Astrocyte (in vitro differentiated cells and primary cell): ENCODE results near the gene XXYLT1. TPM values are rescaled to one million over a fixed set of nuclear protein-coding genes. Genes with fewer than 3 reads are reported as not detected.

ENCODE experiments used
- DNase-seq: peaks from one replicate; pipeline ENCODE4 v3.0.0-alpha.2; 2010; ENCODE audit warnings: low read depth
- FAIRE-seq: peaks from 2 replicates; lab custom pipeline; 2011; peaks lifted over from hg19 to GRCh38; lab: Jason Lieb, UNC
- H2AFZ ChIP-seq: 2 replicates; pipeline ENCODE4 v1.6.0; 2012; ENCODE audit warnings: low read depth, low read length, inconsistent platforms
- H3K27ac ChIP-seq: 2 replicates; pipeline ENCODE4 v1.5.1; 2011; ENCODE audit warnings: low read depth, low read length, inconsistent platforms
- H3K27me3 ChIP-seq: 2 replicates; pipeline ENCODE4 v1.6.0; 2011; ENCODE audit warnings: low read length, inconsistent platforms; ENCODE audit not compliant: insufficient read depth
- H3K36me3 ChIP-seq: 2 replicates; pipeline ENCODE4 v1.5.1; 2011; ENCODE audit warnings: low read length, inconsistent platforms; ENCODE audit not compliant: insufficient read depth
- H3K4me1 ChIP-seq: 2 replicates; pipeline ENCODE4 v1.5.1; 2011; ENCODE audit warnings: low read length, inconsistent platforms; ENCODE audit not compliant: insufficient read depth
- H3K4me2 ChIP-seq: 2 replicates; pipeline ENCODE4 v1.6.0; 2012; ENCODE audit warnings: low read length, inconsistent platforms
- H3K4me3 ChIP-seq: 2 replicates; pipeline ENCODE4 v1.5.1; 2011; ENCODE audit warnings: low read depth, mild to moderate bottlenecking, low read length, inconsistent platforms; ENCODE audit not compliant: insufficient read depth
- H3K79me2 ChIP-seq: 2 replicates; pipeline ENCODE4 v1.6.0; 2012; ENCODE audit warnings: mild to moderate bottlenecking, low read length, inconsistent platforms; ENCODE audit not compliant: insufficient read depth
- H3K9ac ChIP-seq: 2 replicates; pipeline ENCODE4 v1.6.0; 2012; ENCODE audit warnings: mild to moderate bottlenecking, low read length, inconsistent platforms
- H3K9me3 ChIP-seq: 2 replicates; pipeline ENCODE4 v1.5.1; 2012; ENCODE audit warnings: low read depth, mild to moderate bottlenecking, low read length, inconsistent platforms; ENCODE audit not compliant: insufficient read depth
- H4K20me1 ChIP-seq: 2 replicates; pipeline ENCODE4 v1.6.0; 2012; ENCODE audit warnings: low read length, inconsistent platforms; ENCODE audit not compliant: insufficient read depth
- H3K27ac Mint-ChIP-seq: one replicate; pipeline ENCODE4 v1.8.0; 2021; ENCODE audit warnings: mild to moderate bottlenecking, mixed read lengths; ENCODE audit not compliant: unreplicated experiment
- H3K27me3 Mint-ChIP-seq: one replicate; pipeline ENCODE4 v1.8.0; 2021; ENCODE audit warnings: low read depth, mixed read lengths; ENCODE audit not compliant: unreplicated experiment
- H3K36me3 Mint-ChIP-seq: one replicate; pipeline ENCODE4 v1.8.0; 2021; ENCODE audit warnings: low read depth, mixed read lengths; ENCODE audit not compliant: unreplicated experiment
- H3K4me1 Mint-ChIP-seq: one replicate; pipeline ENCODE4 v1.8.0; 2021; ENCODE audit warnings: low read depth, mixed read lengths; ENCODE audit not compliant: unreplicated experiment
- H3K4me3 Mint-ChIP-seq: one replicate; pipeline ENCODE4 v1.8.0; 2021; ENCODE audit warnings: mild to moderate bottlenecking, moderate library complexity, mixed read lengths; ENCODE audit not compliant: unreplicated experiment
- H3K9me3 Mint-ChIP-seq: one replicate; pipeline ENCODE4 v1.8.0; 2021; ENCODE audit warnings: mild to moderate bottlenecking, mixed read lengths; ENCODE audit not compliant: unreplicated experiment
- CTCF ChIP-seq: IDR thresholded peaks from 2 replicates; pipeline ENCODE4 v1.5.1; 2011; ENCODE audit warnings: low read depth, mild to moderate bottlenecking, inconsistent platforms, low read length, moderate library complexity; ENCODE audit not compliant: insufficient read depth
- EZH2 ChIP-seq: IDR thresholded peaks from 2 replicates; pipeline ENCODE4 v1.6.1; 2012; ENCODE audit warnings: mild to moderate bottlenecking, low read length, inconsistent platforms; ENCODE audit not compliant: insufficient read depth
- total RNA-seq: library from RNA; stranded (reverse); gene quantifications from 2 replicates; pipeline ENCODE4 v1.2.1, GENCODE V29; 2021

XXYLT1 gene
- total RNA-seq, 1 donor from 2014 or later, result 26.2 TPM

GRCh38 chr3:195249858-195250464 is 21.0 kb downstream of the XXYLT1 start:
- peaks cover 43% of the 10 kb centered on the region for H3K79me2 ChIP-seq

GRCh38 chr3:195249057-195249770 is 21.7 kb downstream of the XXYLT1 start:
- Histone ChIP-seq H3K27ac (no peak overlapping the region), H3K9ac (no peak overlapping the region), H2AFZ (no peak overlapping the region), H3K9me3 (no peaks in the 10 kb centered on the region), H3K79me2 (peaks cover 35% of the 10 kb centered on the region), H3K36me3 (no peaks in the 10 kb centered on the region), H3K4me3 (no peak overlapping the region), H3K4me2 (no peak overlapping the region), H3K4me1 (no peaks in the 10 kb centered on the region), H4K20me1 (peaks cover 12% of the 10 kb centered on the region), H3K27me3 (no peaks in the 10 kb centered on the region)
- no peak overlapping the region for H3K27ac Mint-ChIP-seq
- DNase-seq (no peak), FAIRE-seq (no peak)
- peaks cover 15% of the 10 kb centered on the region for H3K36me3 Mint-ChIP-seq
- TF ChIP-seq EZH2, result no peak
- TF ChIP-seq CTCF, result no peak
- peaks cover 5% of the 10 kb centered on the region for H3K9me3 Mint-ChIP-seq
- peaks cover 14% of the 10 kb centered on the region for H3K4me1 Mint-ChIP-seq
- H3K4me3 Mint-ChIP-seq, result no peak overlapping the region
- H3K27me3 Mint-ChIP-seq, result no peaks in the 10 kb centered on the region

More at GRCh38 chr3:195249858-195250464, 21.0 kb downstream of the XXYLT1 start:
- H3K4me1 Mint-ChIP-seq, result peaks cover 14% of the 10 kb centered on the region
- H3K4me3 ChIP-seq, result no peak overlapping the region
- TF ChIP-seq EZH2, result no peak
- H3K4me1 ChIP-seq, result no peaks in the 10 kb centered on the region
- H3K27ac Mint-ChIP-seq, result no peak overlapping the region
- H3K9me3 ChIP-seq, result no peaks in the 10 kb centered on the region
- no peak overlapping the region for H3K27ac ChIP-seq
- peaks cover 12% of the 10 kb centered on the region for H4K20me1 ChIP-seq
- no peak overlapping the region for H2AFZ ChIP-seq
- peaks cover 5% of the 10 kb centered on the region for H3K9me3 Mint-ChIP-seq
- peaks cover 3% of the 10 kb centered on the region for H3K27me3 Mint-ChIP-seq
- H3K4me3 Mint-ChIP-seq, result no peak overlapping the region
- FAIRE-seq (no peak), DNase-seq (no peak)
- H3K4me2 ChIP-seq, result no peak overlapping the region
- H3K36me3 Mint-ChIP-seq, result peaks cover 15% of the 10 kb centered on the region
- H3K9ac ChIP-seq, result no peak overlapping the region
- no peaks in the 10 kb centered on the region for H3K27me3 ChIP-seq
- no peaks in the 10 kb centered on the region for H3K36me3 ChIP-seq

- H3K79me2 ChIP-seq, result peaks cover 31% of the 10 kb centered on the region
Measured at GRCh38 chr3:195248281-195248680, 22.7 kb downstream of the XXYLT1 start.

More at GRCh38 chr3:195248281-195248680, 22.7 kb downstream of the XXYLT1 start:
- Mint-ChIP-seq H3K27me3 (no peaks in the 10 kb centered on the region), H3K36me3 (peaks cover 15% of the 10 kb centered on the region), H3K4me3 (no peak overlapping the region), H3K27ac (no peak overlapping the region), H3K9me3 (peaks cover 5% of the 10 kb centered on the region), H3K4me1 (peaks cover 14% of the 10 kb centered on the region)
- H3K27me3 ChIP-seq, result no peaks in the 10 kb centered on the region
- H3K4me3 ChIP-seq, result no peak overlapping the region
- no peak overlapping the region for H3K27ac ChIP-seq
- peaks cover 12% of the 10 kb centered on the region for H4K20me1 ChIP-seq
- FAIRE-seq (no peak), DNase-seq (no peak)
- no peak overlapping the region for H3K4me2 ChIP-seq
- no peaks in the 10 kb centered on the region for H3K36me3 ChIP-seq
- no peaks in the 10 kb centered on the region for H3K9me3 ChIP-seq
- H3K4me1 ChIP-seq, result no peaks in the 10 kb centered on the region
- no peak overlapping the region for H2AFZ ChIP-seq
- no peak overlapping the region for H3K9ac ChIP-seq
- TF ChIP-seq EZH2 (no peak), CTCF (no peak)
